D341Med (cell line): ENCODE results near the gene NCOA1.
"Not testable (repeated sequence)": the region's sequence is repeated elsewhere in the genome, so short reads cannot be mapped to it uniquely, and the experiment has no call there.

Source experiments
- DNase-seq: peaks from one replicate; pipeline ENCODE4 v3.0.0; 2012; ENCODE audit warnings: low spot score

The NCOA1 gene

GRCh38 chr2:24507549-24507948, 16.5 kb downstream of the NCOA1 start:
- no peak for DNase-seq

GRCh38 chr2:24508878-24509277, 17.8 kb downstream of the NCOA1 start:
- no peak for DNase-seq

- DNase-seq = no peak
These were observed 18.4 kb downstream of the NCOA1 start for GRCh38 chr2:24509425-24509824.

- no peak for DNase-seq
These were observed 18.8 kb downstream of the NCOA1 start for GRCh38 chr2:24509840-24510239.

GRCh38 chr2:24510771-24511170, 19.7 kb downstream of the NCOA1 start:
- no peak for DNase-seq

- no peak for DNase-seq
These were observed 20.1 kb downstream of the NCOA1 start for GRCh38 chr2:24511198-24511597.

GRCh38 chr2:24511894-24512293, 20.8 kb downstream of the NCOA1 start:
- no peak for DNase-seq

- no peak for DNase-seq
These were observed 21.4 kb downstream of the NCOA1 start for GRCh38 chr2:24512404-24512803.

GRCh38 chr2:24512831-24513230, 21.8 kb downstream of the NCOA1 start:
- DNase-seq = no peak

GRCh38 chr2:24513281-24514071, 22.4 kb downstream of the NCOA1 start:
- DNase-seq = no peak

GRCh38 chr2:24514820-24515219, 23.8 kb downstream of the NCOA1 start:
- DNase-seq = no peak

GRCh38 chr2:24515335-24515734, 24.3 kb downstream of the NCOA1 start:
- no peak for DNase-seq

- DNase-seq = no peak
These were observed 24.8 kb downstream of the NCOA1 start for GRCh38 chr2:24515831-24516230.

GRCh38 chr2:24517247-24517646, 26.2 kb downstream of the NCOA1 start:
- no peak for DNase-seq

GRCh38 chr2:24520175-24520574, 29.1 kb downstream of the NCOA1 start:
- no peak for DNase-seq

- no peak for DNase-seq
These were observed 30.3 kb downstream of the NCOA1 start for GRCh38 chr2:24521162-24521857.

- no peak for DNase-seq
These were observed 31.1 kb downstream of the NCOA1 start for GRCh38 chr2:24521975-24522639.

GRCh38 chr2:24527536-24527935, 36.5 kb downstream of the NCOA1 start:
- DNase-seq = no peak

- no peak for DNase-seq
These were observed 39.7 kb downstream of the NCOA1 start for GRCh38 chr2:24530796-24531195.

GRCh38 chr2:24531610-24532009, 40.6 kb downstream of the NCOA1 start:
- not testable (repeated sequence) for DNase-seq

GRCh38 chr2:24532057-24532456, 41.0 kb downstream of the NCOA1 start:
- DNase-seq = not testable (repeated sequence)

GRCh38 chr2:24533574-24533973, 42.5 kb downstream of the NCOA1 start:
- DNase-seq = not testable (repeated sequence)

GRCh38 chr2:24538720-24539119, 47.7 kb downstream of the NCOA1 start:
- DNase-seq = no peak
